Measurements from ENCODE around the gene GORASP2. TPM values are rescaled to one million over a fixed set of nuclear protein-coding genes. Genes with fewer than 3 reads are reported as not detected.
"Not testable (repeated sequence)": the region's sequence is repeated elsewhere in the genome, so short reads cannot be mapped to it uniquely, and the experiment has no call there.

Gene GORASP2
- total RNA-seq, 4 donors from 2014 or later, result 37.7 to 66.2 (median 52.3) TPM

GRCh38 chr2:170895023-170895757 is 33.9 kb upstream of the GORASP2 start:
- TF ChIP-seq POLR2A (IDR thresholded peaks at IDR 0.05), result no peak
- TF ChIP-seq CTCF (IDR thresholded peaks at IDR 0.05), result no peak
- WGBS, 2 donors, result 50 to 58% methylated on average over 3 of the region's 3 CpGs
- intact Hi-C loops (cut with DNase I; ENCODE audit: low total_unique reads), result no loop called here

GRCh38 chr2:170896622-170897021 is 32.4 kb upstream of the GORASP2 start:
- intact Hi-C loops (cut with DNase I; ENCODE audit: low total_unique reads), result no loop called here
- WGBS, 2 donors, result 66 to 75% methylated on average over 4 of the region's 4 CpGs
- no peak overlapping the region for H3K4me3 ChIP-seq (ENCODE audit: low read depth, poor library complexity, severe bottlenecking)
- DNase-seq (ENCODE audit: low spot score in 2 of 2), result no peak
- no peak for TF ChIP-seq CTCF (IDR thresholded peaks at IDR 0.05)
- TF ChIP-seq POLR2A (IDR thresholded peaks at IDR 0.05), result no peak

More at GRCh38 chr2:170895023-170895757, 33.9 kb upstream of the GORASP2 start:
- DNase-seq (ENCODE audit: low spot score in 2 of 2), result no peak
- no peak overlapping the region for H3K4me3 ChIP-seq (ENCODE audit: low read depth, poor library complexity, severe bottlenecking)

- TF ChIP-seq CTCF (IDR thresholded peaks at IDR 0.05) (no peak), POLR2A (IDR thresholded peaks at IDR 0.05) (no peak)
- 87 to 92% methylated on average over 6 of the region's 6 CpGs for WGBS, 2 donors
- no peak for DNase-seq (ENCODE audit: low spot score in 2 of 2)
- no peak overlapping the region for H3K4me3 ChIP-seq (ENCODE audit: low read depth, poor library complexity, severe bottlenecking)
- intact Hi-C loops (cut with DNase I; ENCODE audit: low total_unique reads), result no loop called here
Measured at GRCh38 chr2:170897108-170897507, 31.9 kb upstream of the GORASP2 start.

- no peak for DNase-seq (ENCODE audit: low spot score in 2 of 2)
- 58 to 61% methylated on average over 5 of the region's 5 CpGs for WGBS, 2 donors
- TF ChIP-seq CTCF (IDR thresholded peaks at IDR 0.05) (no peak), POLR2A (IDR thresholded peaks at IDR 0.05) (no peak)
- no peak overlapping the region for H3K4me3 ChIP-seq (ENCODE audit: low read depth, poor library complexity, severe bottlenecking)
- intact Hi-C loops (cut with DNase I; ENCODE audit: low total_unique reads), result no loop called here
Measured at GRCh38 chr2:170905864-170906263, 23.2 kb upstream of the GORASP2 start.

- WGBS, 2 donors, result 87 to 88% methylated on average over 5 of the region's 5 CpGs
- no peak for TF ChIP-seq CTCF (IDR thresholded peaks at IDR 0.05)
- TF ChIP-seq POLR2A (IDR thresholded peaks at IDR 0.05), result no peak
- DNase-seq (ENCODE audit: low spot score in 2 of 2), result no peak
- H3K4me3 ChIP-seq (ENCODE audit: low read depth, poor library complexity, severe bottlenecking), result no peak overlapping the region
- intact Hi-C loops (cut with DNase I; ENCODE audit: low total_unique reads), result no loop called here
Measured at GRCh38 chr2:170911314-170911889, 17.7 kb upstream of the GORASP2 start.

- WGBS, 2 donors, result 95 to 100% methylated on average over 8 to 16 of the region's 17 CpGs
- H3K4me3 ChIP-seq (ENCODE audit: low read depth, poor library complexity, severe bottlenecking); intact Hi-C loops (cut with DNase I; ENCODE audit: low total_unique reads); DNase-seq (ENCODE audit: low spot score in 2 of 2): not testable (repeated sequence)
Measured at GRCh38 chr2:170914994-170915666, 13.9 kb upstream of the GORASP2 start.
